ENCODE results near the gene KLHL14.
A peak's percentile ranks its signal among the peaks of the same experiment; 100 is the strongest.
"Not testable (repeated sequence)": the region's sequence is repeated elsewhere in the genome, so short reads cannot be mapped to it uniquely, and the experiment has no call there.

KLHL14 gene, protein sequence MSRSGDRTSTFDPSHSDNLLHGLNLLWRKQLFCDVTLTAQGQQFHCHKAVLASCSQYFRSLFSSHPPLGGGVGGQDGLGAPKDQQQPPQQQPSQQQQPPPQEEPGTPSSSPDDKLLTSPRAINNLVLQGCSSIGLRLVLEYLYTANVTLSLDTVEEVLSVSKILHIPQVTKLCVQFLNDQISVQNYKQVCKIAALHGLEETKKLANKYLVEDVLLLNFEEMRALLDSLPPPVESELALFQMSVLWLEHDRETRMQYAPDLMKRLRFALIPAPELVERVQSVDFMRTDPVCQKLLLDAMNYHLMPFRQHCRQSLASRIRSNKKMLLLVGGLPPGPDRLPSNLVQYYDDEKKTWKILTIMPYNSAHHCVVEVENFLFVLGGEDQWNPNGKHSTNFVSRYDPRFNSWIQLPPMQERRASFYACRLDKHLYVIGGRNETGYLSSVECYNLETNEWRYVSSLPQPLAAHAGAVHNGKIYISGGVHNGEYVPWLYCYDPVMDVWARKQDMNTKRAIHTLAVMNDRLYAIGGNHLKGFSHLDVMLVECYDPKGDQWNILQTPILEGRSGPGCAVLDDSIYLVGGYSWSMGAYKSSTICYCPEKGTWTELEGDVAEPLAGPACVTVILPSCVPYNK

DNA sequence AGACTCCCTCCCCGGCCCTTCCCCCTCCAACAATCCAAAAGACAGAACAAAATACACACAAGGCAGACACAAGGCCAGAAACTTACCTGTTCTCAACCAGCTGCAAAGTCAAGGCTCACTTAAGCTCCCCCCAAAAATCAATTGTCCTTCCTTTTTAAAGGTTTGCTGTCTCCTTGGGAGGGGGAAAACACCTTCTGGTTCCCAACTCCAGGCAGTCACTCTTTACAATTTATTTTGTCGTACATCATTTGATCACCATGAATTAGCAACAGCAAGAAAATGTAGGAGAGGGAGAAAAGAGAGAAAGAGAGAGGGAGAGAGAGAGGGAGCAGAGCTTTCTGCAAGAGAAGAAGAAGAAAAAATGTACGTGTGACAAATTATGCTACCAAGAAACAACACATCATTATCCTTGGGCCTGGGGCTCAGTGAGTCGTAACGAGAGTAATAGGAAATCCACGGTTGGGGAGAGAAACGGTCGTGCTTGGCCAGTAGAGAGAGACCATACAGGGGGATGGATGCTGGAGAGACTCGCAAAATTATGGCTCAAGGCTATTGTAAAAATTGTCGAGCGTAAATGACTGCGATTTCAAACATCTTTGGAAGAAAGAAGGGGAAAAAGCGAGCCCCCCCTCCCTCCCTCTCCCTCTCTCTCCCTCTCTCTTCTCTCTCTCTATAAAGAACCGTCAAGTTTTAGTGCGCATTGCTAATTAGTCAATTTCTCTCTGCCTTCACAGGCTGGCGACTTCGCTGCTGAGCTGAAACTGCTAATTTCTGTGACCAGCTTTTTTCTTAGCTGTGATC, at the start of gene KLHL14:
KLHL14 (minus strand) TSS at position 443 of the 801 bp plus-strand sequence. CDS start 2,432 bp downstream, outside the sequence.
- no peak for DNase-seq (ENCODE audit: low read depth)

- no peak for DNase-seq (ENCODE audit: low read depth)
Measured at GRCh38 chr18:32822197-32822596, 49.4 kb upstream of the KLHL14 start.

DNA sequence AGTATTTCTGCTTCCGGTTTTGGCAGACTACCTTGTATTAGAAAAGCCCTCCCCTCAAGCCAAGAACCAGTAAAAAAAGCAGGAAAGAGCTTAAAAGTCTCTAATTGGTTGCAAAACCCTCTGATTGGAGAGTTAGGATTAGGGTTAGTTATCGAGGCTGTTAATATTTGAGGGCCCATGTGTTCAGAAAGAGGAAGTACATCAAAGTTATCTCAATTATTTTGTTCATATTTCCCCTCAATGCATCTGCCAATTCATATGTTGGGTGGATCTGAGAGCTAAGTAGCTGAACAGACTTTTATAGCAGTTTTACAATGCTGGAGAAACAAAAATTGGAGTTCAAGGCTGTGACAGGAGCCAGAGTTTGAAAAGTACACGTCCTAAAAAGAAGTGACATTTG, 43.1 kb upstream of the KLHL14 start:
- DNase-seq (ENCODE audit: low read depth): no peak

DNA sequence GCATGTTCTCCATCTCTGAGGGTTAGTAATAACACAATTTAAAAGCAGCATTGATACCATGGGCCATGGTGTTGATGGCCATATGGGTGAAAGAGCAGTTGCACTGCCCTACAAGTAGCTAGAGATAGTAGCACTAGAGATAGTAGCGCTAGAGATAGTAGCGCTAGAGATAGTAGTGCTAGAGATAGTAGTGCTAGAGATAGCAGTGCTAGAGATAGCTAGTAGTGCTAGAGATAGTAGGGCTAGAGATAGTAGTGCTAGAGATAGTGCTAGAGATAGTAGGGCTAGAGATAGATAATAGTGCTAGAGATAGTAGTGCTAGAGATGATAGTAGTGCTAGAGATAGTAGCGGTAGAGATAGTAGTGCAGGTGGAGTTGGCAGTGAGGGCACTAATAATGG, 39.5 kb upstream of the KLHL14 start:
- no peak for DNase-seq (ENCODE audit: low read depth)

GRCh38 chr18:32810314-32810713, 37.5 kb upstream of the KLHL14 start:
- DNase-seq (ENCODE audit: low read depth): no peak

GRCh38 chr18:32805354-32805753, 32.5 kb upstream of the KLHL14 start:
- no peak for DNase-seq (ENCODE audit: low read depth)

DNA sequence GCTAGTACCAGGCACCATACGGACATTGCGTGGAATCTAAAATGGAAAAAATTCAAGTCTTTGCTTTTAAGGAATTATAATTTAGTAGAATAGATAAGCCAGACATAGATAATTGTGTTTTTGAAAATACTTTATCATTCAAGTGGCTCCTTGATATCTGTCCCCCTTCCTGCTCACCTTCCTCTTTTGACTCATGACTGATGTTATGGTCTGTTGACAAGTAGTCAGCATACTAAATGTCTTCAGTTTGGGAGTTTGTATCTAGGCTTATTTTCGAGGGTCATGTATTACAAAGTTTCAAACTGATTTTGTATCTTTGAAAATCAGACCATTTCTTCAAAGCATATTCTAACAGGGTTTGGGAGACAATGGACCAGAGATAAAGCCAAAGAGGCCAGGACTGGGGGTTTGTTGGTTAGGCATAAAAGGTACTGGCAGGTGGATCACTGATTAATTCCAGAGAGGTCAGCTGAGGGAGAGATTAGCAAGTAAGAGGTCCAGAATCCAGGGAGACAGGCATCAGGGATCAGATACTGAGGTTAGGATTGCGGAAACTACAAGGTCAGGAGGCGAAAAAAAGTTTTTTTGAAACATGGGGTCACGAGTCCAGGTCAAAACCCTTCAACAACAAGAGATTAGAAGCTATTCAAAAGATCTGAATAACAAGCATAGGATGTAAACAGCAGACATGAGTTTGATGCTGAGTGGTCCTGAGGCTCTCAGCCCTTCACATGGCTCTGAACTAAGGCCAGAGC, 31.5 kb upstream of the KLHL14 start:
- no peak for DNase-seq (ENCODE audit: low read depth)

DNA sequence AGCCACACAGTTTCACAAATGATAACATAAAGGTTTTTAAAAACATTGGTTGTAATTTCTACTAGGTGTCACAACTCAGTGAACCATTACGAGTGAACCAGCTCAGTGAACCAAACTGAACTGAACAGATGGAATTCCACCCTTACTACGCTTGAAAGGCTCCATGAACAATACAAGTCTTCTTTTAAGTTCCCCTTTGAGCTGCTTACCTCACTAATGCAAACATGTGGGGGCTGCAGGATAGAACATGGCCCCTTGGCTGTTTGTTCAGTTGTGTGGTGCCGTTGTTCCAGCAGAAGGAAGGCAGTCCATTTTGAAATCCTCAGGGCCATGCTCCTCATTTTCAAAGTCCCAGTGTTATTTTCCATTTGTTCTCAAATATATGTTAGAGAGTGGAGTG, 30.7 kb upstream of the KLHL14 start:
- DNase-seq (ENCODE audit: low read depth): peak; percentile 14

DNA sequence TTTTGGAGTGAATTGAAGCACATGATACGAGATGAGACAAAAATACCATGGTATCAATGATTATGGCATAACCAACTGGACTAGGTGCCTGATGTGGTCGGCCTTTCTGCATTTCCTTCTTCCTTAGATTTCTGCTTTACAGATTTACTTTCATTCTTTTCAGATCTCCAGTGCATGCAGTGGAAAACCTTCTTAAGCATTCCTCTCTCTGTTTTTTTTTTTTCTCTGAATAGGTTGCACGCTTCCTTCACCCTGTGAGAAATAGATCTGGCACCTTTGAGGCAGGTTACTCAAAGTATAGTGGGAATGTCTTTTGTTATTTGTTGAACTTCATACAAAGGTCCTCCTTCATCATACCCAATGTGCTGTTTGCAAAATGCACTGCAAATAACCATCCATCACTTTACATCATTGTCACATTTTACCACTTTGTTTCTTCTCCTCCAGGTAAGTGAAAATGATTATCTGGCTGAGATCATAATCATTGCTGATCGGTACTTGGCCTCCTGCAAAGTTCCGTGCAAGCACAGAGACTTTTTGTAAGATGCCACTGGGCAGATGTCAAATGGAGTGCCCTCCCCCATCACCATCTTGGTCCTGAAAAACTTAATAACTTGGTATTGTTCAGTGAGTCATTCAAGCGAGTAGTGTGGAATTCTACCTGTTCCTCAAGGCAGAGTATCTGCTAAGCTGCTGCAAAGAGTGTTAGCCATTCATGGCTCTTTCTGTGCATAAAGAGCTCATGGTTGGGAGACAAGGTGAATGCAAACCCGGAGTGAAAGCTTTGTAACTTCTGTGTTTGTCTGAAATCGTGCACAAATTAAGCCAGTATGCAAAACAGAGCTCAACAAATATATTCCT, 30.0 kb upstream of the KLHL14 start:
- DNase-seq (ENCODE audit: low read depth): peak; percentile 0

GRCh38 chr18:32801228-32801627, 28.4 kb upstream of the KLHL14 start:
- DNase-seq (ENCODE audit: low read depth): no peak

- no peak for DNase-seq (ENCODE audit: low read depth)
Measured at GRCh38 chr18:32798209-32798960, 25.6 kb upstream of the KLHL14 start.

DNA sequence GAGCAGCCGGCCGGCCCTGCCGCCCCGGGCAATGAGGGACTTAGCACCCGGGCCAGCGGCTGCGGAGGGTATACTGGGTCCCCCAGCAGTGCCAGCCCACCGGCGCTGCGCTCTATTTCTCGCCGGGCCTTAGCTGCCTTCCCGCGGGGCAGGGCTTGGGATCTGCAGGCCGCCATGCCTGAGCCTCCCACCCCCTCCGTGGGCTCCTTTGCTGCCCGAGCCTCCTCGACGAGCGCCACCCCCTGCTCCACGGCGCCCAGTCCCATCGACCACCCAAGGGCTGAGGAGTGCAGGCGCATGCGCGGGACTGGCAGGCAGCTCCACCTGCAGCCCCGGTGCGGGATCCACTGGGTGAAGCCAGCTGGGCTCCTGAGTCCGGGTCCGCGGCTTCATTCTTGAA, 21.8 kb upstream of the KLHL14 start:
- not testable (repeated sequence) for DNase-seq (ENCODE audit: low read depth)

DNA sequence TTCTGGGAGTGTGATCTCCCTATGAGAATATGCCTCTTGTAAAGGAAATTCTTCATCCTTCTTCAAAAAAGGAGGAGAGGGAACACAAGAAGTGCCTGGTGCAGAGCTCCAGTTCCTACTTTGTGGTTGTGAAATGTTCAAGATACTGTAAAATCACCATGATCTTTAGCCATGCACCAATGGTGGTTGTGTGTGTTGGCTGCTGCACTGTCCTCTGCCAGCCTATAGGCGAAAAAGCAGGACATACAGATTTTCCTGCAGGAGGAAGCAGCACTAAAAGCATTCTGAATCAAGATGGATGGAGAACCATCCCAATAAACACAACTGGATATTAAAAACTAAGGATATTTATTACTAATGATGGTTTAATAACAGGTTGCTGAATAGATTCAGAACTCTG, 6.2 kb upstream of the KLHL14 start:
- DNase-seq (ENCODE audit: low read depth): no peak

- peak; percentile 27 for DNase-seq (ENCODE audit: low read depth)
Measured at GRCh38 chr18:32777049-32777448, 4.2 kb upstream of the KLHL14 start.

DNA sequence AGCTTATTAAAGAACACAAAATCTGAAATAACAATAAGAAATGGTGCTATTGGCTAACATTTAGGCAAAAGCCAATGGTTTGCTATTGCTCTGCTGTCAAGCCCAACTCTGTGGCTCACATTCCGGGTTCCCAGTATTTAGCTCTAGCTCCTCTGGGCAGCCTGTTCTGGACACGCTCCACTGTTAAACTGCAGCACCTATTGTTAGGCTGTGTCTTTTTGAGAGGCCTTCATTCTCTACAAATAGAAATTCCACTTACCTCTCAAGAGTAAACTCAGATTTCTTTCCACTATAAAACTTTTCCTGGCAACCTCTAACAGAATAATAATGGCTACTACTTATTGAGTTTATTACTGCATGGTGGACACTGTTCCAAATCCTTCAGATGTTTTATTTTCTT, 3.7 kb upstream of the KLHL14 start:
- no peak for DNase-seq (ENCODE audit: low read depth)

DNA sequence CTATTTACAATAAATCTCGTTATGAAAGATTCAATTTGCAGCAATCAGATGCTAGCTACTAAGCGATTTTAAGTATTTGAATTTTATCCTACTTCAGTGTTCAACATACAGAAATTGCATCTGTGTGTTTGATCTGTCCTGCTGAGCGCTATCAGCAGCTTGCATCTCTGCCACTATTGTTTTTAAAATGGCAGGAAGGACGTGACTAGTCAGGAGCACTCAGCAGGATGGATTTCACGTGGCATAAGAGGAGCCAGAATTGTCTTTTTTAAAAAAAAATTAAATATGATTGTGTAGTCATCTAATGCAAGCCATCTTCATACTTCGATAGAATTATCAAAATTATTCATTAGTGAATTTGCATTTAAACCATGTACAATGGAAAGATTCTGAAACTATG, 2.8 kb upstream of the KLHL14 start:
- DNase-seq (ENCODE audit: low read depth): no peak

- DNase-seq (ENCODE audit: low read depth): no peak
Measured at GRCh38 chr18:32773382-32773712, 524 bp upstream of the KLHL14 start.

DNA sequence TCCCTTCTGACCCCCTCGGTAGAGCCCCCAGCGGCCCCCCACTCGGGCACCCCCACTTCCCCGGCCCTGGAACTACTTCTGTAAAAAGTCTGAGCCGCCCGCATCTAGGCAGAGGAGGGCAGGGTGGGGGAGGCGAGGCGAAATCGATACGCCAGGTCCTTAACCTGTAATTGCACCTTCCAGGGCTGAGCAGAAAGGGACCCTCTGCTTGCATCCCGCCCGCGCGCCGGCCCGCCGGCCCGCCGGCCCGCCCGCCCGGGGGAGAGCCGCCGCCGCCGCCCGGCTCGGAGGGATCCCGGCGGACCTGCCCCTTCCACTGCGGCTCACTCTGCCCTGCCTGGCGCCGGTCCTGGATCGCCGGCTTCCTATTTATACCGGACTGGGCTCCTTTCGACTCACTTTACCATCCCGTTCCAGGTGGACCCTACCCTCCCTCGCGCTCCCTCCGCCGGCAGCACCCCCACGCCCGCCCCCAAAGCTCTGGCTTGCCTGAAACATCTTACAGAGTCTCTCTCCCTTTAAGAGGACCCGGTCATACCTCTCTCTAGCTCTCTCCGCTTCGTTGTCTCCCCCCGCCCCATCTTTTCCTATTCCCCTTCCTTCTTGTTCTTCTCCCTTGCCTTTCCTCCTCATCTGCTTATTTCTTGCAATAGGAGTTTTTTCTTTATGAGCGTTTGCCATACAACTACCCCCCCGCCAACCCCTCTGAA, 797 bp downstream of the KLHL14 start:
- no peak for DNase-seq (ENCODE audit: low read depth)

DNA sequence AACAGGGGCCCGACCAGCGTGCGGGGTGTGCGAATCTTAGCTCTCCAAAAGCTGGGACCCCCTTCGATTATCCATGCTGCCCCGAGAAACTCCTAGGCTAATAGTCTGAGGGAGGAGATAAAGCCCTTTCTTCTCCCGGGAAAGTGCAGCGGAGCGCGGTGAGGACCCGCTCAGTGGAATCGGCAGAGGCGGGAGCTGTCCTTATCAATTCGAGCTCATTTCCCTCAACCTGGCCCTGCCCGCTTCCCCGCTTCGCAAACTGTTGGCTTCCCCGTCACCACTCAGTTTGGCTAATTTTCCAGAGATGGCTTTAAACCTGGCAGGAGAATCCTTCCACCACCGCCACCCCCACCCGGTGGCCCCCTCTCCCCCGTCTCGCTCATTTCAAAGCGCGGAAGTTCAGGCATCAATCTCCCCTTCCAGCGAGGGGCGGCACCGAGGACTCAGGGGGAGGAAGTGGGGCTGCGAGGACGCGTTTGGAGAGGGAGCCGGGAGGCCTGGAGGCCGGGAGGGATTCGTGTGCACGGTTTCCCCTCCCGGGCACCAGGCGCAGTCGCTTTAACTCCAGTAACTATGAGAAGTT, 1.6 kb downstream of the KLHL14 start:
- no peak for DNase-seq (ENCODE audit: low read depth)

Data from iris pigment epithelial cell (primary cell).